ENCODE measurements around the gene MTA3. TPM values are rescaled to one million over a fixed set of nuclear protein-coding genes. Genes with fewer than 3 reads are reported as not detected.

The MTA3 gene
- total and polyA plus RNA-seq, 2 of the 8 experiments (the other 6 are each of a cell fraction or from before 2014, with no cell fraction given): 125 to 184 TPM

DNA sequence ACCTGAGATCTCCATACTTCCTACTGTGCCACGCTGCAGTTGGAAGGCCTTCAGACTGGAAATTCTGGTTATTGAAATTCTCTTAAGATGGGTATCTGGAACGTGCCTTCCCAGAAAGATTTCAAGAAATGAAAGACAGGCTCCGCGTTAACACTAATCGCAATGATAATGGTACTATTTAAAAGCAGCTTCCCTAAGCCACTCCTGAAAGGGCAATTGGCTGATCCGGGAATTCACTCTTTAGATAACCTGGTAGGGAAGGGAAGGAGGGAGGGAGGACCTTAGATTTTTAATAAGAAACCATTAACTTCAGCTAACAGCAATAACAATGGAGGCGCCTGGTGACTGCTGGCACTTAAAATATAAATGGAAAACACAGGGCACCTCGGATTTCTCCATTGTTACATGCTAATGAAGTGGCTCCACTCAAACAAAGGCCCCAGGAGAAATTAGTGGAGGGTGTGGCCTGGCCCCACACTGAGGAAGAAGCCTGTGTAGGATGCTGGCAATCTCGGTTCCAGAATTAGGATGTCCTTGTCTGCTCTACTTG is 22.5 kb upstream of the MTA3 start (continued):
- TF ChIP-seq EZH2 (IDR thresholded peaks at IDR 0.05; ENCODE audit: low read depth, low read length, severe bottlenecking) (no peak), SP1 (IDR thresholded peaks at IDR 0.05; ENCODE audit: low read depth, low read length) (no peak), SIN3A (conservative IDR thresholded peaks at IDR 0.05 in 1 of 2, IDR thresholded peaks at IDR 0.05 in 1 of 2; ENCODE audit: low read depth in 1 of 2, low read length in 2 of 2) (no peak), CHD1 (IDR thresholded peaks at IDR 0.05; ENCODE audit: low read depth, low read length) (no peak), KDM1A (IDR thresholded peaks at IDR 0.05; ENCODE audit: borderline replicate concordance, low read length) (no peak), CHD2 (IDR thresholded peaks at IDR 0.05; ENCODE audit: low read length) (no peak), TAF1 (IDR thresholded peaks at IDR 0.05; ENCODE audit: low read depth, low read length) (no peak), SIX5 (IDR thresholded peaks at IDR 0.05; ENCODE audit: low read depth, low read length) (no peak), ATF3 (IDR thresholded peaks at IDR 0.05; ENCODE audit: insufficient read depth, low read depth, low read length) (no peak), MAFK (IDR thresholded peaks at IDR 0.05; ENCODE audit: low read depth, low read length) (no peak)
- TF ChIP-seq, protein P1, sequence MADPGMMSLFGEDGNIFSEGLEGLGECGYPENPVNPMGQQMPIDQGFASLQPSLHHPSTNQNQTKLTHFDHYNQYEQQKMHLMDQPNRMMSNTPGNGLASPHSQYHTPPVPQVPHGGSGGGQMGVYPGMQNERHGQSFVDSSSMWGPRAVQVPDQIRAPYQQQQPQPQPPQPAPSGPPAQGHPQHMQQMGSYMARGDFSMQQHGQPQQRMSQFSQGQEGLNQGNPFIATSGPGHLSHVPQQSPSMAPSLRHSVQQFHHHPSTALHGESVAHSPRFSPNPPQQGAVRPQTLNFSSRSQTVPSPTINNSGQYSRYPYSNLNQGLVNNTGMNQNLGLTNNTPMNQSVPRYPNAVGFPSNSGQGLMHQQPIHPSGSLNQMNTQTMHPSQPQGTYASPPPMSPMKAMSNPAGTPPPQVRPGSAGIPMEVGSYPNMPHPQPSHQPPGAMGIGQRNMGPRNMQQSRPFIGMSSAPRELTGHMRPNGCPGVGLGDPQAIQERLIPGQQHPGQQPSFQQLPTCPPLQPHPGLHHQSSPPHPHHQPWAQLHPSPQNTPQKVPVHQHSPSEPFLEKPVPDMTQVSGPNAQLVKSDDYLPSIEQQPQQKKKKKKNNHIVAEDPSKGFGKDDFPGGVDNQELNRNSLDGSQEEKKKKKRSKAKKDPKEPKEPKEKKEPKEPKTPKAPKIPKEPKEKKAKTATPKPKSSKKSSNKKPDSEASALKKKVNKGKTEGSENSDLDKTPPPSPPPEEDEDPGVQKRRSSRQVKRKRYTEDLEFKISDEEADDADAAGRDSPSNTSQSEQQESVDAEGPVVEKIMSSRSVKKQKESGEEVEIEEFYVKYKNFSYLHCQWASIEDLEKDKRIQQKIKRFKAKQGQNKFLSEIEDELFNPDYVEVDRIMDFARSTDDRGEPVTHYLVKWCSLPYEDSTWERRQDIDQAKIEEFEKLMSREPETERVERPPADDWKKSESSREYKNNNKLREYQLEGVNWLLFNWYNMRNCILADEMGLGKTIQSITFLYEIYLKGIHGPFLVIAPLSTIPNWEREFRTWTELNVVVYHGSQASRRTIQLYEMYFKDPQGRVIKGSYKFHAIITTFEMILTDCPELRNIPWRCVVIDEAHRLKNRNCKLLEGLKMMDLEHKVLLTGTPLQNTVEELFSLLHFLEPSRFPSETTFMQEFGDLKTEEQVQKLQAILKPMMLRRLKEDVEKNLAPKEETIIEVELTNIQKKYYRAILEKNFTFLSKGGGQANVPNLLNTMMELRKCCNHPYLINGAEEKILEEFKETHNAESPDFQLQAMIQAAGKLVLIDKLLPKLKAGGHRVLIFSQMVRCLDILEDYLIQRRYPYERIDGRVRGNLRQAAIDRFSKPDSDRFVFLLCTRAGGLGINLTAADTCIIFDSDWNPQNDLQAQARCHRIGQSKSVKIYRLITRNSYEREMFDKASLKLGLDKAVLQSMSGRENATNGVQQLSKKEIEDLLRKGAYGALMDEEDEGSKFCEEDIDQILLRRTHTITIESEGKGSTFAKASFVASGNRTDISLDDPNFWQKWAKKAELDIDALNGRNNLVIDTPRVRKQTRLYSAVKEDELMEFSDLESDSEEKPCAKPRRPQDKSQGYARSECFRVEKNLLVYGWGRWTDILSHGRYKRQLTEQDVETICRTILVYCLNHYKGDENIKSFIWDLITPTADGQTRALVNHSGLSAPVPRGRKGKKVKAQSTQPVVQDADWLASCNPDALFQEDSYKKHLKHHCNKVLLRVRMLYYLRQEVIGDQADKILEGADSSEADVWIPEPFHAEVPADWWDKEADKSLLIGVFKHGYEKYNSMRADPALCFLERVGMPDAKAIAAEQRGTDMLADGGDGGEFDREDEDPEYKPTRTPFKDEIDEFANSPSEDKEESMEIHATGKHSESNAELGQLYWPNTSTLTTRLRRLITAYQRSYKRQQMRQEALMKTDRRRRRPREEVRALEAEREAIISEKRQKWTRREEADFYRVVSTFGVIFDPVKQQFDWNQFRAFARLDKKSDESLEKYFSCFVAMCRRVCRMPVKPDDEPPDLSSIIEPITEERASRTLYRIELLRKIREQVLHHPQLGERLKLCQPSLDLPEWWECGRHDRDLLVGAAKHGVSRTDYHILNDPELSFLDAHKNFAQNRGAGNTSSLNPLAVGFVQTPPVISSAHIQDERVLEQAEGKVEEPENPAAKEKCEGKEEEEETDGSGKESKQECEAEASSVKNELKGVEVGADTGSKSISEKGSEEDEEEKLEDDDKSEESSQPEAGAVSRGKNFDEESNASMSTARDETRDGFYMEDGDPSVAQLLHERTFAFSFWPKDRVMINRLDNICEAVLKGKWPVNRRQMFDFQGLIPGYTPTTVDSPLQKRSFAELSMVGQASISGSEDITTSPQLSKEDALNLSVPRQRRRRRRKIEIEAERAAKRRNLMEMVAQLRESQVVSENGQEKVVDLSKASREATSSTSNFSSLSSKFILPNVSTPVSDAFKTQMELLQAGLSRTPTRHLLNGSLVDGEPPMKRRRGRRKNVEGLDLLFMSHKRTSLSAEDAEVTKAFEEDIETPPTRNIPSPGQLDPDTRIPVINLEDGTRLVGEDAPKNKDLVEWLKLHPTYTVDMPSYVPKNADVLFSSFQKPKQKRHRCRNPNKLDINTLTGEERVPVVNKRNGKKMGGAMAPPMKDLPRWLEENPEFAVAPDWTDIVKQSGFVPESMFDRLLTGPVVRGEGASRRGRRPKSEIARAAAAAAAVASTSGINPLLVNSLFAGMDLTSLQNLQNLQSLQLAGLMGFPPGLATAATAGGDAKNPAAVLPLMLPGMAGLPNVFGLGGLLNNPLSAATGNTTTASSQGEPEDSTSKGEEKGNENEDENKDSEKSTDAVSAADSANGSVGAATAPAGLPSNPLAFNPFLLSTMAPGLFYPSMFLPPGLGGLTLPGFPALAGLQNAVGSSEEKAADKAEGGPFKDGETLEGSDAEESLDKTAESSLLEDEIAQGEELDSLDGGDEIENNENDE (IDR thresholded peaks at IDR 0.05; ENCODE audit: insufficient replicate concordance, low read length): peak; percentile 86

All from H1 (cell line).